Fibroblast of lung (primary cell): ENCODE results near the gene TM9SF4. TPM values are rescaled to one million over a fixed set of nuclear protein-coding genes. Genes with fewer than 3 reads are reported as not detected.

ENCODE experiments used
- DNase-seq, 2 donors: peaks; one replicate each; pipeline versions ENCODE4 v3.0.0 to v3.0.0-alpha.2; 2010; ENCODE audit warnings: low read depth in 2 of 2
- H2AFZ ChIP-seq: 2 replicates; pipeline ENCODE4 v1.5.1; 2012; ENCODE audit warnings: low read length, control low read depth, inconsistent platforms
- H3K27ac ChIP-seq: 2 replicates; pipeline ENCODE4 v1.5.1; 2011; ENCODE audit warnings: low read length, control low read depth; ENCODE audit not compliant: insufficient read depth
- H3K27me3 ChIP-seq: 2 replicates; pipeline ENCODE4 v1.5.1; 2011; ENCODE audit warnings: mild to moderate bottlenecking, low read length; ENCODE audit not compliant: control insufficient read depth, insufficient read depth
- H3K36me3 ChIP-seq: 2 replicates; pipeline ENCODE4 v1.5.1; 2011; ENCODE audit warnings: low read length; ENCODE audit not compliant: control insufficient read depth, insufficient read depth
- H3K4me1 ChIP-seq: 2 replicates; pipeline ENCODE4 v1.5.1; 2011; ENCODE audit warnings: low read length; ENCODE audit not compliant: control insufficient read depth, insufficient read depth; ENCODE audit errors: extremely low read depth
- H3K4me2 ChIP-seq: 2 replicates; pipeline ENCODE4 v1.5.1; 2011; ENCODE audit warnings: low read length, control low read depth; ENCODE audit not compliant: insufficient read depth; ENCODE audit errors: extremely low read depth
- H3K4me3 ChIP-seq, 4 experiments: fragments of 200-600 bp in 1 of 4; sonication (generic) in 1 of 4; replicated peaks in 1 of 4; 2 replicates each; pipeline ENCODE4 v1.5.1; 2011 to 2016; ENCODE audit warnings: low read length in 4 of 4, low read depth in 3 of 4, mild to moderate bottlenecking in 3 of 4, control low read depth in 2 of 4, inconsistent platforms in 1 of 4, mixed read lengths in 1 of 4; ENCODE audit not compliant: insufficient read depth in 1 of 4; ENCODE audit errors: control extremely low read depth in 1 of 4
- H3K79me2 ChIP-seq: 2 replicates; pipeline ENCODE4 v1.5.1; 2012; ENCODE audit warnings: mild to moderate bottlenecking, low read length, inconsistent platforms; ENCODE audit not compliant: control insufficient read depth, insufficient read depth
- H3K9ac ChIP-seq: 2 replicates; pipeline ENCODE4 v1.5.1; 2011; ENCODE audit warnings: mild to moderate bottlenecking, low read length, control low read depth; ENCODE audit not compliant: insufficient read depth
- H3K9me3 ChIP-seq: 2 replicates; pipeline ENCODE4 v1.5.1; 2012; ENCODE audit warnings: low read depth, low read length; ENCODE audit not compliant: control insufficient read depth, insufficient read depth
- H4K20me1 ChIP-seq: 2 replicates; pipeline ENCODE4 v1.5.1; 2011; ENCODE audit warnings: low read length; ENCODE audit not compliant: control insufficient read depth, insufficient read depth; ENCODE audit errors: extremely low read depth
- CTCF ChIP-seq, 2 donors: IDR thresholded peaks in 1 of 2; conservative IDR thresholded peaks in 1 of 2; 1 replicate in 1 of 2; 2 replicates in 1 of 2; pipeline ENCODE4 v1.5.1; 2011 to 2012; ENCODE audit warnings: low read length in 2 of 2, control low read depth in 1 of 2, inconsistent platforms in 1 of 2, low read depth in 1 of 2, mild to moderate bottlenecking in 1 of 2
- EZH2 ChIP-seq: IDR thresholded peaks from 2 replicates; pipeline ENCODE4 v1.5.1; 2012; ENCODE audit warnings: low read length, control low read depth, mild to moderate bottlenecking; ENCODE audit errors: missing control alignments
- polyA plus RNA-seq, 2 donors: library from polyadenylated mRNA; depleted of rRNA in 1 of 2; stranded (reverse) in 1 of 2; unstranded in 1 of 2; fragments of >200 nt; gene quantifications; 2 replicates each; pipeline ENCODE4 v1.2.1, GENCODE V29; 2011 to 2012; ENCODE audit warnings: missing spikeins in 1 of 2
- total RNA-seq: library from RNA; depleted of rRNA; stranded (reverse); fragments of >200 nt; gene quantifications from 2 replicates; pipeline ENCODE4 v1.2.1, GENCODE V29; 2014

Gene TM9SF4
- total and polyA plus RNA-seq, 2 donors (not counting 1 experiment from before 2014, with no cell fraction given): 33.5 to 71.3 TPM

GRCh38 chr20:32215147-32215546 lies 105.6 kb downstream of the TM9SF4 start:
- no peak for DNase-seq
- H3K4me1 ChIP-seq: no peaks in the 10 kb centered on the region
- no peaks in the 10 kb centered on the region for H3K79me2 ChIP-seq
- peaks cover 1% of the 10 kb centered on the region for H3K36me3 ChIP-seq
- TF ChIP-seq EZH2 (no peak), CTCF (conservative IDR thresholded peaks at IDR 0.05 in 1 of 2, IDR thresholded peaks at IDR 0.05 in 1 of 2; ENCODE audit: low read depth in 1 of 2, low read length in 2 of 2) (no peak)
- H3K4me3 ChIP-seq: no peak overlapping the region
- H4K20me1 ChIP-seq: no peaks in the 10 kb centered on the region
- no peak overlapping the region for H2AFZ ChIP-seq
- no peak overlapping the region for H3K4me2 ChIP-seq
- no peak overlapping the region for H3K27ac ChIP-seq
- H3K27me3 ChIP-seq: no peaks in the 10 kb centered on the region
- no peaks in the 10 kb centered on the region for H3K9me3 ChIP-seq
- no peak overlapping the region for H3K9ac ChIP-seq

GRCh38 chr20:32215729-32216128 lies 106.2 kb downstream of the TM9SF4 start:
- H3K36me3 ChIP-seq: peaks cover 1% of the 10 kb centered on the region
- no peaks in the 10 kb centered on the region for H3K9me3 ChIP-seq
- no peak overlapping the region for H3K4me3 ChIP-seq
- no peak overlapping the region for H3K9ac ChIP-seq
- no peak for TF ChIP-seq CTCF (conservative IDR thresholded peaks at IDR 0.05 in 1 of 2, IDR thresholded peaks at IDR 0.05 in 1 of 2; ENCODE audit: low read depth in 1 of 2, low read length in 2 of 2)
- no peak for TF ChIP-seq EZH2
- H2AFZ ChIP-seq: no peak overlapping the region
- H3K4me2 ChIP-seq: no peak overlapping the region
- no peaks in the 10 kb centered on the region for H3K27me3 ChIP-seq
- H4K20me1 ChIP-seq: no peaks in the 10 kb centered on the region
- no peaks in the 10 kb centered on the region for H3K4me1 ChIP-seq
- no peak for DNase-seq
- no peak overlapping the region for H3K27ac ChIP-seq
- no peaks in the 10 kb centered on the region for H3K79me2 ChIP-seq

GRCh38 chr20:32216179-32217142 lies 106.9 kb downstream of the TM9SF4 start:
- H3K27ac ChIP-seq: no peak overlapping the region
- DNase-seq: no peak

More at GRCh38 chr20:32216179-32217142, 106.9 kb downstream of the TM9SF4 start:
- Histone ChIP-seq H2AFZ (no peak overlapping the region), H3K4me3 (no peak overlapping the region), H3K27me3 (no peaks in the 10 kb centered on the region), H3K4me2 (no peak overlapping the region), H3K9ac (no peak overlapping the region), H3K4me1 (no peaks in the 10 kb centered on the region), H4K20me1 (no peaks in the 10 kb centered on the region), H3K36me3 (peaks cover 1% of the 10 kb centered on the region), H3K9me3 (no peaks in the 10 kb centered on the region), H3K79me2 (no peaks in the 10 kb centered on the region)
- TF ChIP-seq EZH2 (no peak), CTCF (conservative IDR thresholded peaks at IDR 0.05 in 1 of 2, IDR thresholded peaks at IDR 0.05 in 1 of 2; ENCODE audit: low read depth in 1 of 2, low read length in 2 of 2) (no peak)
